ENCODE results near the gene PRRT4. TPM values are rescaled to one million over a fixed set of nuclear protein-coding genes. Genes with fewer than 3 reads are reported as not detected.
A peak's percentile ranks its signal among the peaks of the same experiment; 100 is the strongest.

The PRRT4 gene
- polyA plus RNA-seq, 1 donor (not counting 4 experiments of a cell fraction or from before 2014, with no cell fraction given): 0.12 TPM

GRCh38 chr7:128396357-128396756 is 34.9 kb upstream of the PRRT4 start:
- H3K27ac ChIP-seq (ENCODE audit: control insufficient read depth, insufficient read depth, low read length): no peak overlapping the region
- no peak for TF ChIP-seq CTCF (optimal IDR thresholded peaks at IDR 0.05 in 1 of 3, IDR thresholded peaks at IDR 0.05 in 1 of 3, conservative IDR thresholded peaks at IDR 0.05 in 1 of 3; ENCODE audit: extremely low read depth in 1 of 3, insufficient read depth in 2 of 3, low read length in 3 of 3)
- no peak for TF ChIP-seq EZH2 (IDR thresholded peaks at IDR 0.05; ENCODE audit: low read length)
- peaks cover 24 to 40% of the 10 kb centered on the region in 2 experiments for H3K36me3 ChIP-seq (ENCODE audit: control insufficient read depth in 2 of 2, extremely low read depth in 1 of 2, insufficient read depth in 2 of 2, low read length in 2 of 2)
- no peak overlapping the region for H2AFZ ChIP-seq (ENCODE audit: control insufficient read depth, low read length)
- H3K9me1 ChIP-seq (ENCODE audit: control insufficient read depth, extremely low read depth, insufficient read depth, low read length): no peaks in the 10 kb centered on the region
- H3K27me3 ChIP-seq (ENCODE audit: control insufficient read depth, extremely low read depth, insufficient read depth, low read length): no peaks in the 10 kb centered on the region
- no peaks in the 10 kb centered on the region for H3K9me3 ChIP-seq (ENCODE audit: control insufficient read depth, low read depth, low read length)
- no peak for DNase-seq (ENCODE audit: low read depth, low spot score)
- H3K4me1 ChIP-seq (ENCODE audit: control insufficient read depth, extremely low read depth, insufficient read depth, low read length): no peaks in the 10 kb centered on the region
- no peak overlapping the region for H3K9ac ChIP-seq (ENCODE audit: control insufficient read depth, extremely low read depth, insufficient read depth, low read length)
- dilution Hi-C loops (cut with MboI; ENCODE audit: extremely low pct_ligation_motif_present, low sequenced_read_pairs): no loop called here
- H3K4me3 ChIP-seq (ENCODE audit: control insufficient read depth in 2 of 3, extremely low read depth in 1 of 3, insufficient read depth in 2 of 3, low read depth in 1 of 3, low read length in 3 of 3): no peak overlapping the region
- no peak overlapping the region for H3K4me2 ChIP-seq (ENCODE audit: control insufficient read depth, extremely low read depth, insufficient read depth, low read depth, low read length)
- H3K79me2 ChIP-seq (ENCODE audit: control insufficient read depth, insufficient read depth, low read length): no peaks in the 10 kb centered on the region
- no peak for FAIRE-seq
- no peaks in the 10 kb centered on the region for H4K20me1 ChIP-seq (ENCODE audit: control insufficient read depth, extremely low read depth, insufficient read depth, low read length)

- Histone ChIP-seq H3K9ac (ENCODE audit: control insufficient read depth, extremely low read depth, insufficient read depth, low read length) (no peak overlapping the region), H3K9me3 (ENCODE audit: control insufficient read depth, low read depth, low read length) (no peaks in the 10 kb centered on the region), H3K27ac (ENCODE audit: control insufficient read depth, insufficient read depth, low read length) (no peak overlapping the region), H2AFZ (ENCODE audit: control insufficient read depth, low read length) (no peak overlapping the region), H3K4me2 (ENCODE audit: control insufficient read depth, extremely low read depth, insufficient read depth, low read depth, low read length) (no peak overlapping the region), H3K79me2 (ENCODE audit: control insufficient read depth, insufficient read depth, low read length) (no peaks in the 10 kb centered on the region), H3K4me3 (ENCODE audit: control insufficient read depth in 2 of 3, extremely low read depth in 1 of 3, insufficient read depth in 2 of 3, low read depth in 1 of 3, low read length in 3 of 3) (no peak overlapping the region), H4K20me1 (ENCODE audit: control insufficient read depth, extremely low read depth, insufficient read depth, low read length) (no peaks in the 10 kb centered on the region), H3K27me3 (ENCODE audit: control insufficient read depth, extremely low read depth, insufficient read depth, low read length) (no peaks in the 10 kb centered on the region), H3K36me3 (ENCODE audit: control insufficient read depth in 2 of 2, extremely low read depth in 1 of 2, insufficient read depth in 2 of 2, low read length in 2 of 2) (peaks cover 19 to 36% of the 10 kb centered on the region in 2 experiments), H3K9me1 (ENCODE audit: control insufficient read depth, extremely low read depth, insufficient read depth, low read length) (no peaks in the 10 kb centered on the region), H3K4me1 (ENCODE audit: control insufficient read depth, extremely low read depth, insufficient read depth, low read length) (no peaks in the 10 kb centered on the region)
- no peak for DNase-seq (ENCODE audit: low read depth, low spot score)
- TF ChIP-seq EZH2 (IDR thresholded peaks at IDR 0.05; ENCODE audit: low read length) (no peak), CTCF (optimal IDR thresholded peaks at IDR 0.05 in 1 of 3, IDR thresholded peaks at IDR 0.05 in 1 of 3, conservative IDR thresholded peaks at IDR 0.05 in 1 of 3; ENCODE audit: extremely low read depth in 1 of 3, insufficient read depth in 2 of 3, low read length in 3 of 3) (peak in 1 of 3 experiments; percentile 20)
- dilution Hi-C loops (cut with MboI; ENCODE audit: extremely low pct_ligation_motif_present, low sequenced_read_pairs): no loop called here
- FAIRE-seq: no peak
Measured at GRCh38 chr7:128395748-128396147, 34.3 kb upstream of the PRRT4 start.
